CD4-positive, alpha-beta T cell treated with Interferon alpha-2 for 1 hour (primary cell): ENCODE results near the gene SMYD5.

ENCODE experiments used
- DNase-seq, 2 donors: peaks; one replicate each; pipeline ENCODE4 v3.0.0-alpha.2; 2020 to 2022

Gene SMYD5

GRCh38 chr2:73208258-73208657 is 5.8 kb upstream of the SMYD5 start:
- DNase-seq: no peak

DNA sequence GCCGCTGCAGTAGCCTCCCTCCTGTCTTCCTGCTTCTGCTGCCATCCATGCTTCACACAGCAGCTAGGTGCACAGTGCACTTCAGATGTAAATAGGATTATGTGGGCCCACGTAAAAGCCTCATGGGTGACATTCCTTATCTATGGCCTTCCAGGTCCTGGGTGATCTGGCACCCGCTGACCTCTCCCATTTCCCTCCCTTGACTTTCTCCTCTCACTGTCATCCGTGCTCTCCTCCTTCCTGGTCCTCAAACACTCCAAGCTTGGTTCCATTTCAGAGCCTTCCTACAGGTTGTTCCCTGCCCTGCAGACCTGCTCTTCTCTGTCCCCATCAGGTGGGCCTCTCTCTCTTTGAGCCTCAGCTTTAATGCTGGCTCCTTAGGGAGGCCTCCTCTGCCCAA is 4.0 kb upstream of the SMYD5 start:
- DNase-seq: no peak

- no peak for DNase-seq
Measured at GRCh38 chr2:73210696-73211095, 3.3 kb upstream of the SMYD5 start.

- DNase-seq: no peak
Measured at GRCh38 chr2:73212098-73212447, 2.0 kb upstream of the SMYD5 start.

- DNase-seq: peak; percentile 68 to 76
Measured at GRCh38 chr2:73212448-73213176, 1.4 kb upstream of the SMYD5 start.

DNA sequence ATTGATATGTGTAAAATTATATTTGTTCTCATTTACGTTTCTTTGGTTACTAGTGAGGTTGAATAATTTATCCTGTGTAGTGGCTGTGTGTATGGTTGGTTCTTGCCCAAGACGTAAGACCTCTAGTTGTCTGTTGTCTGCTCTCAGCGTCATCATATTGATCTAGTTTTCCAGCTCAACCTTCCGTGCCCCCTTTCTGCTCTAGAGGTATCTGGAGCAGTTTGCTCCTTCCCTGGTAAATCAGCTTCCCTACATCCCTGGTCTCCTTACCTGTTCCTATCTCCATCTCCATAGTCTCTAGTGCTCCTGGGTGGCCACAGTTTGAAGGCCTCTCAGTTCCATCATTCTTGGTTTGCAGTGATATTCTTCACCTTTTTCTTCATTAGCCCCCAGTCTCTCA is 1.2 kb downstream of the SMYD5 start:
- DNase-seq: no peak

DNA sequence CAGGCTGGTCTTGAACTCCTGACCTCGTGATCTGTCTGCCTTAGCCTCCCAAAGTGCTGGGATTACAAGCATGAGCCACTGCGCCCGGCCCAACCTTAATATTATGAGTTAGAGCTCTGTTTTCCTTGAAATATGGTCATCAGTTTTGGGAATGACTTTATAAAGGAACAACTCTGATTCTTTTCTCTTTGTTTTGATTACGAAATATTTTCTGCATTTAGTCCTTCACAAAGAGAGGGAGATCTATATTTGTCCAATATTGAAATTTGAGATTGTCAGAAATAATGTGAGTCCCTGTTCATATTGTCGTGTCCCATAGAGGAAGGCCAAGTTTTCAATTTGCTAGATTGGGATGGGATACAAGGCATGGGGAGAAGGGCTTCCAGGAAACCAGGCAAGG is 3.1 kb downstream of the SMYD5 start:
- DNase-seq: no peak

- no peak for DNase-seq
Measured at GRCh38 chr2:73217826-73218225, 3.8 kb downstream of the SMYD5 start.

DNA sequence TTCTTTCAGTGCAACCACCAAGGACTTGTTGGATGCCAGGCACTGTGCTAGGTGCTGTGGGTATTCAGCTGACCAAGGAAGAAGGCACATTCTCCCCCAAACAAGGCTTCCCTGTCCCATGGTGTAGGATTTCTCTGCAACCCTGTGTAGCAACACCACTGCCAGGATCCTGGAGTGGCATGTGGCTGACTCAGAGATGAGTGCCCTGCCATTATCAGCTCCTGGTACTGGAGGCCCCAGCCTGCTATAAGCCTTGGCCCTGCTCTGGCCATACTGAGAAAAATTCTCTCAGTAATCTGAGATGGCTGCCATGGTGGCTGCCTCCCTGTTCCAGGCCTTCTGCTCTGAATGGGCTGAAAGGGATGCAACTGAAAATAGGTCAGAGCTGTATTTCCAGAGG is 4.3 kb downstream of the SMYD5 start:
- DNase-seq: no peak

DNA sequence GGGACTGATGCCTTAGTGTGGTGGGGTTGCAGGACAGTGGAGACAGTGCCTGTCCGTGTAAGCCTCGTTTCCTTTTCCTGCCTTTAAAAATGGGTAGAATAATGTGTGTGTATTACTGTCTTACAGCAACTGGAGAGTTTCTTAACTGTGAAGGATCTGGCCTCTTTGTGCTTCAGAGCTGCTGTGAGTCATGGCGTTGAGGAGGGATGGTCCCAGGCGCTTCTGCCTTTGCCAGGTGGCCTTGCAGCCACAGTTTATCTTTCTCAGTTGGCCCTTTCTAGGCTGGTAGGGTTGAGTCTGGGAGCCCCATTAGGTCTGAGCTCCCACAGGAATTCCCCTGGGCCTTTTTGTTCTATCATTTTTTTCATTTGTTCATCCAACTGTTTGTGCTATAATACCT is 9.8 kb downstream of the SMYD5 start:
- DNase-seq: no peak

DNA sequence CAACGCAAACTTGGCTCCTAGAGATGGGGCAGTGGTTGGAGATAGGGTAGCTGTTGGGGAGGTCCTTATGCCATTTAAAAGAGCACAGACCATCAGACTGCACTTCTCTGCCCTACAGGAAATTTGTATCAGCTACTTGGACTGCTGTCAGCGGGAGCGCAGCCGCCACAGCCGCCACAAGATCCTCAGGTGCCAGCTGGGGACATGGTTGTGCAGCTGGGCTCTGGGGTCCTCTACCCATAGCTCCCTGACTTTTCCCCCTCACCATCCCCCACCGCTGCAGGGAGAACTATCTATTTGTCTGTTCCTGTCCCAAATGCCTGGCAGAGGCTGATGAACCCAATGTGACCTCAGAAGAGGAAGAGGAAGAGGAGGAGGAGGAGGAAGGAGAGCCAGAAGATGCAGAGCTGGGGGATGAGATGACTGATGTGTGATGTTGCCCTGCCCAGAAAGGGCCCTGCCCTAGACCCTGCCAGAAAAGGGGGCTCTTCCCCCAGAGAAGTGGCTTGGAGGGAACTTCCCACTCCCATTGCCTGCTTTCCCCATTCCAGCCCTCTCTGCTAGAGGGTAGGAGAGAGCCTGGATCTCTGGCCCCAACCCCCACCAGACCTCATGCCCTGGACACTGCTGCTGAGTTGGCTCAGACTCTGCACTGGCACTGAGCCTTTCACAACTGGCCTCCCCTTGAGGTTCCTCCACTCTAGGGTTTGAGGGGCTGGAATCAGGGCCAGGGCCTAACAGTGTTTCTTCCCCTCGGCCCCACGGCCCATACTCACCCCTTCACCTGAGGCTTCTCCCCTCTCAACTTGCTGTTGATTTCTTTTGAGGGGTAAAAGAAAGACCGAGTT is 11.7 kb downstream of the SMYD5 start:
- no peak for DNase-seq

DNA sequence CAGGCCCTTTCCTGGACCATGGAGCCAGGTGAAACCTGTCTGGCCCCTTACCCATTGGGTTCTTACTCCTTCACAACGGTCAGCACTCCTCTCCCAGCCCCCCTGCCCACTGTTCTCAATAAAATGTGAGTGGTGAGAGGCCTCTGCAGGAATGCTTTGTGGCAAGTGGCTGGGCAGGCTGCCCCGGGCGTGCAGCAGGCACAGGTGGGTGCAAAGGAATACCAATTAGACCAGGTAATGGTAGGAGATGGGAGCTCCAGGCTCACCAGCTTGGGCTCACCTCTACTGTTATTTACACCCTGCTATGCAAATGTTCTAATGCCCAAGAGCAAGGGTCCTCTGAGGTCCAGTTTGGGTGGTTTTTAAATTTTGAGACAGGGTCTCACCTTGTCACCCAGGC is 13.0 kb downstream of the SMYD5 start:
- no peak for DNase-seq

- no peak for DNase-seq
Measured at GRCh38 chr2:73228631-73229030, 14.6 kb downstream of the SMYD5 start.

DNA sequence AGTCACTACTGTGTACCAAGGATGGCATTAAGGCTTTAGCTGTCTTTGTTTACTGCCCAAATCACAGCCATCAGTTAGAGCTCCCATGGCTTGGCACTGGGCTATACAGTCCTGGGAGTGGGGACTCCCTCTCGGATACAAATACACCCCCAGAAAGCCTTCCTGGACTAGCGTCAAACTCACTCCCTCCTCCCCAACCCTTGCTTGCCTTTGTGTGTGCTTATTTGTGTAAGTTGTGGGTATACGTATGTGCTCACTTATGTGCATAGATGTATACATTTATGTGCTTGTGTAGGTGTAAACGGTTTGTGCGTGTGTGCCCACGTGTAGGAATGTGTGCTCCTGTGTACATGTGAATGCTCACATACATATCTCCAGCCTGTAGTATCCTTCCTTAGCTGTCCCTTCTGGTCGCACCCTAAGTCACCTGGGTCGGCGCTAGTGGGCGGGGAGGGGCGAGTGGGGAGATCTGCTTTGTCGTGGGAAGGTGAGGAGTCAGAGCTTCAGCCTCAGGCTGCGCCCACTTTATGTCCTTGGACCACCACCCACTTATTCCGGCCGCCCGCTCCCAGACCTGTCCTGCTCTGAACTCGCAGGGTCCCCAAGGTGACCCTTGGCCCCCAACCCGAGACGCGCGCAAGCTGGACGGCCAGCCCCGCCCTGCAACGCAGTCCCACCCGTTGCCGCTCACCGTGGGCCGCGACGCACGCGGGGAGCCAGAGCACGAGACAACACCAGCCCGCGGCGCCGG is 18.5 kb downstream of the SMYD5 start:
- DNase-seq: peak in 1 of 2 donors; percentile 33

- peak; percentile 97 to 98 for DNase-seq
Measured at GRCh38 chr2:73233154-73233931, 19.3 kb downstream of the SMYD5 start, which contains the start of gene PRADC1. Gene PRADC1 (minus strand): TSS chr2:73233239. CDS start chr2:73233160, 79 bp downstream.

DNA sequence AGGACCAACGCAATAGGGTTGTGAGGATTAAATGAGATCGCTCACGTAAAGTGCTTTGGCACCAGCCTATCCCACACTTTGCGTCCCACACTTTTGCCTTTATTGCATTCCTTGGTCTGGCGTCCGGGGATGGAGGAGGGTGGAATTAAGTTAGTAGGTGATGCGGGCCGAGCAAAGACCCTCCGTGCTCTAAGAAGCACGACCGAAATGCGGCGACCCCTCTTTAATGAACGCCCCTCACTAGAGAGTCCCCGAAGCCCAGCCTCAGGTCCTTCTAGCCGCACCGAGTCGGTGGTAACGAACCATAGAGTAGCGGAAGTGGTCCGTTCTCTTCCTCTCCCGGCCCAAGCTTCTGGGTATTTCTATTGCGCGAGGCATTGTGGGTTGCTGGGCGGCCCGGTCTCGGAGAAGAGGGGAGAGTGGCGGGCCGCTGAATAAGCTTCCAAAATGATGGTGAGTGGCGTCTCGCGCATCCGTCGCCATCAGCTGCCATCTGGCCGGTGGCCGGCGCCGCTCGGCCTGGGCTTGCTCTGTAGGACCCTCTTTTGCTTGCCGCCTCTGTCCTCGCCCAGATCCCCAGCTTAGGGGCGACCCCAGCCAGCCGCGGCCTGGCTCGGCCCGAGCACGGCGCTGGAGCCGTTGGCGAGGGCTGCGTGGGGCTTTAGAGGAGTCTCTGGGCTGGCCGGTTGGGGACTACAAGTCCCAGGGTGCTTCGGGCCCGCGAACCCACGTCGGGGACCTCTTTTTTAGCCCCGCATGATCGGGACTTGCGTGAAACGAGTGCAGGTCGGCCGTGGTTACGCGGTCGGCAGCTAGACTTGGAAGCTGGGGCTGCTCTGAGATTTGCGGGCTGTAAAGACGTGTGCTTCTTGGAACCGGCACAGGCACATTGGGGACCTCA is 20.1 kb downstream of the SMYD5 start, which contains the start of gene CCT7:
CCT7 (plus strand) TSS at position 377 of the 901 bp plus-strand sequence; CDS start at position 448, 71 bp downstream.
- peak; percentile 90 to 93 for DNase-seq

DNA sequence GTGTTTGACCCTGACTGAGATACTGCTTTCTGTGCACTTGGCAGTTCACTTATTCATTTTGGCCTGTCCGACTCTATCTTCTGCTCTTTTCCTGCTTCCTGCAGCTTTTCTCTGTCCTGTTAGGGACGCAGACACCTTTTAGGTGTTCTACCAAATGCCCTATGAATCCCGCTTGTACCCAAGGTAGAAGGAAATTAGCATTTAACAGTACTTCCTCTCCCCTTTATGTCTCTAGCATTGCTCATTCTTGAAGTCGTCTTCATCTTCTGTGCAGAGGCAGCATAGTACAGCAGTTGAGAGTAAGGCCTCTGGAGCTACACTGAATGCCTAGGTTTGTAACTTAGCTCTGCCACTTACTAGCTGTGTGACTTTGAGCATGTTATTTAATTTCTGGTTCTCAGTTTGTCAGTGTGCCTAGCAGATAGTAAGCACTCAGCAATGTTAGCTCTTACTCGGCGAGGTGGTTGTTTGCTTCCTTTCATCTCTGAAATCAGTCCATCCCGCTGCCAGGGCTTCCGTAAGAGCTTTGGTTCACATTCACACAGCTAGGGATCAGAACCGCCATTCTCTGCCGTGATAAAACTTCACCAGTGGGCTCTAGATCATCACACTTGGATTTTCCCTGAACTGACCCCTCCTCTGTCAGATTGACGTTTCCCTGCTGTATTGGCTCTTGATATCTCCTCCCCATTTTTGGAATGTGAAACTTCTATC is 21.4 kb downstream of the SMYD5 start:
- DNase-seq: peak in 1 of 2 donors; percentile 26

GRCh38 chr2:73237168-73237567 is 23.1 kb downstream of the SMYD5 start:
- no peak for DNase-seq

GRCh38 chr2:73238149-73238548 is 24.1 kb downstream of the SMYD5 start:
- DNase-seq: no peak

DNA sequence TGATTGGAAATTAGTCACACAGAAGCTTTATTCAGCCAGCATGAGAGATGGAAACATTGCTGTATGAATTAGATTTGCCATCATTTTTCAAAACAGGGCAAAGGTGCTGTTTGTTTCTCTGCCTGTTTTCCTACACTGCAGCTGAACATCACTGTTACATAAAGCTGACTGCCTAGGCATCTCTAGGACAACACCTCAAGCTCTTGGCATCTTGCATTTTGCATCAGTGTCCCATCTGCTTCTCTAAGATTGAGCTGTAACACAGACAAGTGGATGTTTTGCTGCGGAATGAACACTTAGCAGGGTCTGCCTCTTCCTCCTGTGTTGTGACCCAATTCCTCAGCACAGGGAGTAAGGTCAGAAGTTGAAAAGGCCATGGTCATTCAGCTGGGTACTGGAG is 24.9 kb downstream of the SMYD5 start:
- DNase-seq: no peak

DNA sequence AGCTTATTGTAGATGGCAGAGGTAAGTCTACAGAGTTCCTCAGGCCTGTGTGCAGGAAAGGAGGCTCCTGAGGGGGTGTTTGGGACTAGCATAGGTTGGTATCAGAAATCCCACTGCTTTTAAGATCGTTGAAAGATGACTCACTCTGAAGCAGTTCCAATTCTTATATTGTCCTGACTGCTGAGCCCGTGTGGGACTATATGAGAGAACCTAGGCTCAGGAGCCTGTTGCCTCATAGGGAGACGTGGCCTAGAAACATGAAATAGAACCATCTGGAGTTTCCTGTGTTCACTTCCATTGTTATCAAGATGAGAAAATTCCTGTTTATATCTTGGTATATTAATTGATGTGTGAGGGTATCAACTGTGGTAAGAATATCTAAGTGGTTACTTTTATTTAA is 25.7 kb downstream of the SMYD5 start:
- no peak for DNase-seq
